ENCODE measurements around the gene GRAP2. TPM values are rescaled to one million over a fixed set of nuclear protein-coding genes. Genes with fewer than 3 reads are reported as not detected.

Gene GRAP2
- total RNA-seq, 4 donors from 2014 or later, result 0.76 to 11.1 (median 1.1) TPM

DNA sequence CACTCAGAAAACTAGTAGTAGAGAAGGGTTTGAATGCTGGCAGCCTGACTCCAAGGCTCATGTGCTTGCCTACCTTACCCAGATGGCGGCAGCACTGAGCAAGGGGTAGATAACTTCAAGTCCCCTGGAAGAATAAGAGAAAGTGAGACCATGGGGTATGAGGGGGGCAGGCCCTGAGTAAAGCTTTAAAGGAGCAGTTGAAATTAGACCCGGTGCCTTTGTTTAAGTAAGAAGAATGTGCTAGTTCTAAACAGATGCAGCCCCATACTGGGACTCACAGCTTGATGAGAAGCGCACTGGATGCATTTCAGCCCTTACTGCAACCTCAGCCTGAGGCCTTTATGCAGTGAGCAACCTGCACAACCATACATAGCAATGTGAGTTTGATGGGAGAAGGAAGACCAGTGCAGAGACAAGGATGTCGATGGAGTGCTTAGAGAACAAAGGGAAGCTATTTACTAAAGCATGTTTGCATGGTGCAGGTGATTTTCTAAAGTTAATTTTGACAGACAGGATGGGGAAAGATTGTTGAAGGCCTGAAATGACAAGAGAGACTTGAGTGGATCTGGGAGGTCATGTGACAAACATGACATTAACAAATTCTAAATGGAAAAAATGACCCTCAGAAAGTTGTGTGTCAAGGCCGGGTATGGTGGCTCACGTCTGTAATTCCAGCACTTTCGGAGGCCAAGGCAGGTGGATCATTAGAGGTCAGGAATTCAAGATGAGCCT is 32.2 kb downstream of the GRAP2 start:
- no peaks in the 10 kb centered on the region for H3K36me3 ChIP-seq
- DNase-seq, result no peak
- peaks cover 0 to 17% (median 9%) of the 10 kb centered on the region in 3 donors for H3K4me1 ChIP-seq
- no peaks in the 10 kb centered on the region for H3K9me3 ChIP-seq
- TF ChIP-seq CTCF (IDR thresholded peaks at IDR 0.05), result peak in 5 of 6 experiments; percentile 36 to 63 (median 54)
- TF ChIP-seq POLR2A (IDR thresholded peaks at IDR 0.05), result no peak
- peaks cover 0 to 60% (median 0%) of the 10 kb centered on the region in 4 donors for H3K27me3 ChIP-seq
- 58 to 74% methylated on average over 7 of the region's 7 CpGs for WGBS, 2 donors
- H3K4me3 ChIP-seq, result no peak overlapping the region
- intact Hi-C loops (cut with DNase I), result no loop called here
- peak overlapping the region in 1 of 4 donors; percentile 4 for H3K27ac ChIP-seq

DNA sequence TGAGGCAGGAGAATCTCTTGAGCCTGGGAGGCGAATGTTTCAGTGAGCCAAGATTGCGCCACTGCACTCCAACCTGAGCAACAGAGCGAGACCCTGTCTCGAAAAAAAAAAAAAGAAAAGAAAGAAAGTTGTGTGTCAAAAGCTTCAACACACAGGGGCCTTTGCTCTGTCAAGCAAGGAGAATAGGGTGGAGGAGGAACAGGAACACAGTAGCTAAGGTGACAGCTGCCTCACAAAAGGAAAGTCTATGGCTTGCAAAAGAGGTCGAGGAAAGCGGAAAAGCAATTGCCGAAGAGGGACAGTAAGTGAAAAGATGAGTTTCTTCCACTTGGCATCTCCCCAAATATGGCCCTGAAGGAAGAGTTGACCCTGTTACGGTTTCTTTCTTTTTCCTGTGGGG is 32.9 kb downstream of the GRAP2 start:
- peaks cover 0 to 14% (median 2%) of the 10 kb centered on the region in 3 donors for H3K4me1 ChIP-seq
- no peaks in the 10 kb centered on the region for H3K9me3 ChIP-seq
- no peak overlapping the region for H3K4me3 ChIP-seq
- intact Hi-C loops (cut with DNase I), result no loop called here
- WGBS, 2 donors, result 69 to 90% methylated on average over 7 to 8 of the region's 8 CpGs
- TF ChIP-seq CTCF (IDR thresholded peaks at IDR 0.05) (no peak), POLR2A (IDR thresholded peaks at IDR 0.05) (no peak)
- H3K27me3 ChIP-seq, result peaks cover 0 to 65% (median 0%) of the 10 kb centered on the region in 4 donors
- peak overlapping the region in 1 of 4 donors; percentile 4 for H3K27ac ChIP-seq
- no peak for DNase-seq
- H3K36me3 ChIP-seq, result no peaks in the 10 kb centered on the region

DNA sequence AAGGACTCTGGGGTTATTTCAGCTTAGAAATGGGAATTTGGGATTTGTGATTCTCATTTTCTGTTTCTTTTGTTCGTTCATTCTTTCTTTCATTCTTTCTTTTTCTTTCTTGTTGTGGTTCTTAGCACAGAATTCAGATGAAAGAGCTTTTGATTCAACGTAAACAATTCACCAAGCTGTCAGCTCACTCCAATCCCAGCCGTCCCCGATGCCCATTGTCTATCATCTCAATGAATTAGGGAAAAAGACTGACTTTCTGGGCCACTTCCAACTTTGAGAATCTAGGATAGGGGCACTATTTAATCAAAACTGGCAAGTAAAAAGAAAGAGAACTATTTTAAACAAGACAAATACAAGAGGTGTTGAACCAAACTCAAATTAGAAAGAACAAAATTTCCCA is 34.2 kb downstream of the GRAP2 start:
- H3K4me1 ChIP-seq, result peaks cover 0 to 6% (median 0%) of the 10 kb centered on the region in 3 donors
- no peak for DNase-seq
- TF ChIP-seq CTCF (IDR thresholded peaks at IDR 0.05) (no peak), POLR2A (IDR thresholded peaks at IDR 0.05) (no peak)
- no peaks in the 10 kb centered on the region for H3K36me3 ChIP-seq
- intact Hi-C loops (cut with DNase I), result no loop called here
- H3K4me3 ChIP-seq, result no peak overlapping the region
- H3K27ac ChIP-seq, result no peak overlapping the region
- H3K9me3 ChIP-seq, result no peaks in the 10 kb centered on the region
- peaks cover 0 to 66% (median 0%) of the 10 kb centered on the region in 4 donors for H3K27me3 ChIP-seq
- 61 to 67% methylated on average over 4 of the region's 4 CpGs for WGBS, 2 donors

DNA sequence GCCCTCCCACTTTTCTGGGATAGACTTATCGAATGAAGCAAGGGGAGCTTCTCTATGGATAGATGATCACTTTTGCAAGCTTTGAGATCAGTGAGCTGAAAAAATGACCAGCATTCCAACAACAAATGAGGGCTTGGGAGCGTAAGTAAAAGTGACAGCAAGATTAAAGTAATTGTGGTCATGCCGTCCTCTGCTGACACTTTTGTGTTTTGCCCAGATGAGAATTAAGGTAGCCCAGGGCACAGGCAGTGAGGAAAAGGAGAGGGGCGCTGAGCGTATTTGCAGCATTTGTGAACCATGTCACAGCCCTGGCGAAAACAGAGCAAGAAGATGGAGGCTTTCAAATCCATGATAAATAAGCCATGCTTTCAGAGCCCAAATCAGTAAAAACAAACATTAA is 34.7 kb downstream of the GRAP2 start:
- Histone ChIP-seq H3K27ac (no peak overlapping the region), H3K9me3 (no peaks in the 10 kb centered on the region), H3K4me1 (peaks cover 0 to 6% (median 0%) of the 10 kb centered on the region in 3 donors), H3K36me3 (no peaks in the 10 kb centered on the region), H3K27me3 (peaks cover 0 to 66% (median 0%) of the 10 kb centered on the region in 4 donors), H3K4me3 (no peak overlapping the region)
- 67 to 68% methylated on average over 6 of the region's 6 CpGs for WGBS, 2 donors
- DNase-seq, result no peak
- intact Hi-C loops (cut with DNase I), result no loop called here
- TF ChIP-seq CTCF (IDR thresholded peaks at IDR 0.05) (no peak), POLR2A (IDR thresholded peaks at IDR 0.05) (no peak)

DNA sequence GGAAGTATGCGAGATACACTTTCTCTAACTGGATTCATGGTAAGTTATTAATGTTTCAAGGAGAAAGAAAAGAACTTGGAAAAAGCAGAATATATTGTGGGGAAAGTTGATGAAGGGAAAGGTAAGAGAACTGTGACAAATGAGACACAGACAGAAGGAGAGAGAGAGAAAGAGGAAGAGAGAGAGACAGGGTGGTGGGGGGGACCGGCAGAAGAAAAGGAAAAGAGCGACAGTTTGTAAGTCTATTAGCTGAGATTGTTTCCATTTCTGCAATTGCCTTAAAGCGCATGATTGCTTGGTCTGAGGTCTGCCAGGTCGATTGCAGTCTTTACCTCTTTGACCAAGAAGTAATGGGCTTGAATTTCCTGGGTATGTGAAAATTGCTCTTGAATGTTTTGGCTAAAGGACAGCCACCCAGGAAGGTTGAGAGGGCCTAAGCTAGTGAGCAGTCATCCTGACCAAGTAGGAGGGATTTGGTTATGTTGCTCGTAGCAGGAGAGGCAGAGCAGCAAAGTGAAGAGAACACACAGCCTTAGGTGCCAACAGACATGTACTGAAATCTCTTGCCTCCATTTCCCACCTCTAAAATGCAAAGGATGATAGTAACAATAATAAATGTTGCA is 35.8 kb downstream of the GRAP2 start:
- no peaks in the 10 kb centered on the region for H3K9me3 ChIP-seq
- DNase-seq, result no peak
- H3K27ac ChIP-seq, result no peak overlapping the region
- H3K4me3 ChIP-seq, result no peak overlapping the region
- intact Hi-C loops (cut with DNase I), result no loop called here
- no peaks in the 10 kb centered on the region for H3K36me3 ChIP-seq
- TF ChIP-seq CTCF (IDR thresholded peaks at IDR 0.05) (no peak), POLR2A (IDR thresholded peaks at IDR 0.05) (no peak)
- H3K4me1 ChIP-seq, result peaks cover 0 to 6% (median 0%) of the 10 kb centered on the region in 3 donors
- WGBS, 2 donors, result 59 to 79% methylated on average over 6 of the region's 6 CpGs
- peaks cover 0 to 63% (median 0%) of the 10 kb centered on the region in 4 donors for H3K27me3 ChIP-seq
